Epithelial cell of esophagus (primary cell): ENCODE measurements around the gene LRRC75A.

Experiments
- DNase-seq: peaks from one replicate; pipeline ENCODE4 v3.0.0; 2010; ENCODE audit warnings: low read depth
- H3K4me3 ChIP-seq: 2 replicates; pipeline ENCODE4 v1.5.1; 2011; ENCODE audit warnings: mild to moderate bottlenecking, low read length, control low read depth
- TF ChIP-seq, protein P1 (sequence below): IDR thresholded peaks from 2 replicates; pipeline ENCODE4 v1.5.1; 2011; ENCODE audit warnings: low read depth, mild to moderate bottlenecking, low read length, control low read depth, inconsistent platforms; ENCODE audit not compliant: insufficient read depth; ENCODE audit errors: missing control alignments

Gene LRRC75A

GRCh38 chr17:16462070-16462864 is 29.7 kb downstream of the LRRC75A start:
- TF ChIP-seq, protein P1, sequence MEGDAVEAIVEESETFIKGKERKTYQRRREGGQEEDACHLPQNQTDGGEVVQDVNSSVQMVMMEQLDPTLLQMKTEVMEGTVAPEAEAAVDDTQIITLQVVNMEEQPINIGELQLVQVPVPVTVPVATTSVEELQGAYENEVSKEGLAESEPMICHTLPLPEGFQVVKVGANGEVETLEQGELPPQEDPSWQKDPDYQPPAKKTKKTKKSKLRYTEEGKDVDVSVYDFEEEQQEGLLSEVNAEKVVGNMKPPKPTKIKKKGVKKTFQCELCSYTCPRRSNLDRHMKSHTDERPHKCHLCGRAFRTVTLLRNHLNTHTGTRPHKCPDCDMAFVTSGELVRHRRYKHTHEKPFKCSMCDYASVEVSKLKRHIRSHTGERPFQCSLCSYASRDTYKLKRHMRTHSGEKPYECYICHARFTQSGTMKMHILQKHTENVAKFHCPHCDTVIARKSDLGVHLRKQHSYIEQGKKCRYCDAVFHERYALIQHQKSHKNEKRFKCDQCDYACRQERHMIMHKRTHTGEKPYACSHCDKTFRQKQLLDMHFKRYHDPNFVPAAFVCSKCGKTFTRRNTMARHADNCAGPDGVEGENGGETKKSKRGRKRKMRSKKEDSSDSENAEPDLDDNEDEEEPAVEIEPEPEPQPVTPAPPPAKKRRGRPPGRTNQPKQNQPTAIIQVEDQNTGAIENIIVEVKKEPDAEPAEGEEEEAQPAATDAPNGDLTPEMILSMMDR = no peak
- no peak overlapping the region for H3K4me3 ChIP-seq
- no peak for DNase-seq

DNA sequence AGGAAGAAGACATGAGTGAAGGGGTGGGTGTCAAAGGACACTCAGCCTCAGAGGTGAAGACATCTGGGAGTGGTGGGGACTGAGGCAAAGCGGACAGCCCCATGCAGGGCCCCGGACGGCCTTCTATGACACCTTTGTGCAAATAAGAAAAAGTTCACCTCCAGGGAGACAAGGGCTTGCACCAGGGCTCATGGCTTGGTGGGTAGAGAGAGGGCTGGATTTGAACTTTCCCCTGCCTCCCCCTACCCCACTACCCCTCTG is 30.5 kb downstream of the LRRC75A start:
- DNase-seq = no peak

GRCh38 chr17:16460796-16461605 is 31.0 kb downstream of the LRRC75A start:
- TF ChIP-seq, protein P1 = no peak
- H3K4me3 ChIP-seq = no peak overlapping the region
- no peak for DNase-seq

More for the DNA sequence above, 30.5 kb downstream of the LRRC75A start:
- H3K4me3 ChIP-seq = no peak overlapping the region
- TF ChIP-seq, protein P1 = no peak

DNA sequence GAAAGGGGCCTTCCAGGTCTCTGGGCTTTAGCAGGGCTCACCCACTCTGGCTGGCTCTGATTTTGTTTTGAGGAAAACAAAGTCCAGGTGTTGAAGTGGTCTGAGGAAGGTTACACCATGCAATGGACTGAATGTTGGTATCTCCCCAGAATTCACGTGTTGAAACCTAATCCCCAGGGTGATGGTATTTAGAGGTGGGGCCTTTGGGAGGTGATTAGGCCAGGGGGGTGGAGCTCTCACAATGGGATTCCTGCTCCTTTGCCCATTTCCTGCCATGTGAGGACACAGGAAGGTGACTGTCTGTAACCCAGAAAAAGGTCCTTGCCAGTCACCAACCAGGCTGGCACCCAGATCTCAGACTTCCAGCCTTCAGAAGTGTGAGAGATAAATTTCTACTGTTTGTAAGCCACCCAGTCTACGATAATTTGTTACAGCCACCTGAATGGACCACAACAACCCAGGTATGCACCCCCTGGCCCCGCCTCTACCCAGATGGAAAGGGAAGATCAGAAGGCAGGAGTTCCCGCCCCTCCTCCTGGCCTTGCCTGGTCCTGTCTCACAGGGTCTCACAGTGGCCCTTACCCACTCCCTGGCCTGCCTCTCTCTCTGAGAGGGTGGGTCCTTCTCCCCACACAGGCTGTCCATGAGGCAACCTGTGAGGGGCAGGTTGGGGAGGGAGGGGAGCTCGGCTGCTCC is 32.0 kb downstream of the LRRC75A start:
- DNase-seq = peak; percentile 60
- TF ChIP-seq, protein P1 = no peak
- H3K4me3 ChIP-seq = no peak overlapping the region

GRCh38 chr17:16459271-16459670 is 32.7 kb downstream of the LRRC75A start:
- DNase-seq = no peak
- no peak overlapping the region for H3K4me3 ChIP-seq
- TF ChIP-seq, protein P1 = no peak

GRCh38 chr17:16456742-16457316 is 35.2 kb downstream of the LRRC75A start:
- DNase-seq = no peak
- H3K4me3 ChIP-seq = no peak overlapping the region
- TF ChIP-seq, protein P1 = no peak
